Fibroblast of lung (primary cell): Measurements from ENCODE around the gene C2CD4A. TPM values are rescaled to one million over a fixed set of nuclear protein-coding genes. Genes with fewer than 3 reads are reported as not detected.
A peak's percentile ranks its signal among the peaks of the same experiment; 100 is the strongest.

Experiments used
- DNase-seq, 2 donors: peaks; one replicate each; pipeline versions ENCODE4 v3.0.0 to v3.0.0-alpha.2; 2010; ENCODE audit warnings: low read depth in 2 of 2
- H2AFZ ChIP-seq: 2 replicates; pipeline ENCODE4 v1.5.1; 2012; ENCODE audit warnings: low read length, control low read depth, inconsistent platforms
- H3K27ac ChIP-seq: 2 replicates; pipeline ENCODE4 v1.5.1; 2011; ENCODE audit warnings: low read length, control low read depth; ENCODE audit not compliant: insufficient read depth
- H3K27me3 ChIP-seq: 2 replicates; pipeline ENCODE4 v1.5.1; 2011; ENCODE audit warnings: mild to moderate bottlenecking, low read length; ENCODE audit not compliant: control insufficient read depth, insufficient read depth
- H3K36me3 ChIP-seq: 2 replicates; pipeline ENCODE4 v1.5.1; 2011; ENCODE audit warnings: low read length; ENCODE audit not compliant: control insufficient read depth, insufficient read depth
- H3K4me1 ChIP-seq: 2 replicates; pipeline ENCODE4 v1.5.1; 2011; ENCODE audit warnings: low read length; ENCODE audit not compliant: control insufficient read depth, insufficient read depth; ENCODE audit errors: extremely low read depth
- H3K4me2 ChIP-seq: 2 replicates; pipeline ENCODE4 v1.5.1; 2011; ENCODE audit warnings: low read length, control low read depth; ENCODE audit not compliant: insufficient read depth; ENCODE audit errors: extremely low read depth
- H3K4me3 ChIP-seq, 4 experiments: fragments of 200-600 bp in 1 of 4; sonication (generic) in 1 of 4; replicated peaks in 1 of 4; 2 replicates each; pipeline ENCODE4 v1.5.1; 2011 to 2016; ENCODE audit warnings: low read length in 4 of 4, low read depth in 3 of 4, mild to moderate bottlenecking in 3 of 4, control low read depth in 2 of 4, inconsistent platforms in 1 of 4, mixed read lengths in 1 of 4; ENCODE audit not compliant: insufficient read depth in 1 of 4; ENCODE audit errors: control extremely low read depth in 1 of 4
- H3K79me2 ChIP-seq: 2 replicates; pipeline ENCODE4 v1.5.1; 2012; ENCODE audit warnings: mild to moderate bottlenecking, low read length, inconsistent platforms; ENCODE audit not compliant: control insufficient read depth, insufficient read depth
- H3K9ac ChIP-seq: 2 replicates; pipeline ENCODE4 v1.5.1; 2011; ENCODE audit warnings: mild to moderate bottlenecking, low read length, control low read depth; ENCODE audit not compliant: insufficient read depth
- H3K9me3 ChIP-seq: 2 replicates; pipeline ENCODE4 v1.5.1; 2012; ENCODE audit warnings: low read depth, low read length; ENCODE audit not compliant: control insufficient read depth, insufficient read depth
- H4K20me1 ChIP-seq: 2 replicates; pipeline ENCODE4 v1.5.1; 2011; ENCODE audit warnings: low read length; ENCODE audit not compliant: control insufficient read depth, insufficient read depth; ENCODE audit errors: extremely low read depth
- CTCF ChIP-seq, 2 donors: IDR thresholded peaks in 1 of 2; conservative IDR thresholded peaks in 1 of 2; 1 replicate in 1 of 2; 2 replicates in 1 of 2; pipeline ENCODE4 v1.5.1; 2011 to 2012; ENCODE audit warnings: low read length in 2 of 2, control low read depth in 1 of 2, inconsistent platforms in 1 of 2, low read depth in 1 of 2, mild to moderate bottlenecking in 1 of 2
- EZH2 ChIP-seq: IDR thresholded peaks from 2 replicates; pipeline ENCODE4 v1.5.1; 2012; ENCODE audit warnings: low read length, control low read depth, mild to moderate bottlenecking; ENCODE audit errors: missing control alignments
- polyA plus RNA-seq, 2 donors: library from polyadenylated mRNA; depleted of rRNA in 1 of 2; stranded (reverse) in 1 of 2; unstranded in 1 of 2; fragments of >200 nt; gene quantifications; 2 replicates each; pipeline ENCODE4 v1.2.1, GENCODE V29; 2011 to 2012; ENCODE audit warnings: missing spikeins in 1 of 2
- total RNA-seq: library from RNA; depleted of rRNA; stranded (reverse); fragments of >200 nt; gene quantifications from 2 replicates; pipeline ENCODE4 v1.2.1, GENCODE V29; 2014

Gene C2CD4A
- total and polyA plus RNA-seq, 2 donors (not counting 1 experiment from before 2014, with no cell fraction given): not detected

- peak; percentile 54 to 77 for DNase-seq
- no peak overlapping the region for H3K4me3 ChIP-seq
- no peak overlapping the region for H2AFZ ChIP-seq
- H3K9me3 ChIP-seq: no peaks in the 10 kb centered on the region
- no peaks in the 10 kb centered on the region for H3K27me3 ChIP-seq
- H3K36me3 ChIP-seq: no peaks in the 10 kb centered on the region
- no peak overlapping the region for H3K9ac ChIP-seq
- H3K27ac ChIP-seq: no peak overlapping the region
- peaks cover 5% of the 10 kb centered on the region for H3K4me1 ChIP-seq
- H3K79me2 ChIP-seq: no peaks in the 10 kb centered on the region
- TF ChIP-seq EZH2 (no peak), CTCF (conservative IDR thresholded peaks at IDR 0.05 in 1 of 2, IDR thresholded peaks at IDR 0.05 in 1 of 2; ENCODE audit: low read depth in 1 of 2, low read length in 2 of 2) (no peak)
- no peak overlapping the region for H3K4me2 ChIP-seq
- H4K20me1 ChIP-seq: no peaks in the 10 kb centered on the region
Measured at GRCh38 chr15:62109982-62110851, 43.4 kb downstream of the C2CD4A start.

- Histone ChIP-seq H3K27me3 (no peaks in the 10 kb centered on the region), H2AFZ (no peak overlapping the region), H3K4me3 (no peak overlapping the region), H3K27ac (no peak overlapping the region), H3K36me3 (no peaks in the 10 kb centered on the region), H3K9me3 (no peaks in the 10 kb centered on the region), H3K4me2 (no peak overlapping the region), H3K79me2 (no peaks in the 10 kb centered on the region), H3K4me1 (peaks cover 5% of the 10 kb centered on the region), H4K20me1 (no peaks in the 10 kb centered on the region), H3K9ac (no peak overlapping the region)
- DNase-seq: no peak
- no peak for TF ChIP-seq CTCF (conservative IDR thresholded peaks at IDR 0.05 in 1 of 2, IDR thresholded peaks at IDR 0.05 in 1 of 2; ENCODE audit: low read depth in 1 of 2, low read length in 2 of 2)
- no peak for TF ChIP-seq EZH2
Measured at GRCh38 chr15:62112081-62112480, 45.3 kb downstream of the C2CD4A start.

GRCh38 chr15:62112616-62113593 lies 46.1 kb downstream of the C2CD4A start:
- Histone ChIP-seq H3K4me1 (peaks cover 5% of the 10 kb centered on the region), H3K9me3 (no peaks in the 10 kb centered on the region), H3K79me2 (no peaks in the 10 kb centered on the region), H3K4me2 (no peak overlapping the region), H2AFZ (no peak overlapping the region), H3K9ac (no peak overlapping the region), H3K4me3 (no peak overlapping the region), H3K27me3 (no peaks in the 10 kb centered on the region), H3K27ac (no peak overlapping the region), H4K20me1 (no peaks in the 10 kb centered on the region), H3K36me3 (no peaks in the 10 kb centered on the region)
- TF ChIP-seq EZH2 (no peak), CTCF (conservative IDR thresholded peaks at IDR 0.05 in 1 of 2, IDR thresholded peaks at IDR 0.05 in 1 of 2; ENCODE audit: low read depth in 1 of 2, low read length in 2 of 2) (no peak)
- DNase-seq: peak; percentile 70 to 86
